Small intestine (tissue), 7 donors: Measurements from ENCODE around the gene CLEC19A. TPM values are rescaled to one million over a fixed set of nuclear protein-coding genes. Genes with fewer than 3 reads are reported as not detected.

Experiments
- DNase-seq, 2 donors: peaks; one replicate each; pipeline versions ENCODE4 v3.0.0 to v3.0.0-alpha.2; 2013
- FAIRE-seq: peaks from 2 replicates; lab custom pipeline; 2012; peaks lifted over from hg19 to GRCh38; lab: Jason Lieb, UNC
- H3K27ac ChIP-seq, 3 donors: one replicate each; pipeline ENCODE4 v1.5.1; 2013; ENCODE audit warnings: low read length in 2 of 3, mild to moderate bottlenecking in 2 of 3, control low read depth in 1 of 3, inconsistent platforms in 1 of 3, low read depth in 1 of 3, moderate library complexity in 1 of 3
- H3K27me3 ChIP-seq, 3 donors: one replicate each; pipeline ENCODE4 v1.6.1; 2013; ENCODE audit warnings: low read length in 3 of 3, inconsistent platforms in 1 of 3; ENCODE audit not compliant: control insufficient read depth in 3 of 3, insufficient read depth in 3 of 3
- H3K36me3 ChIP-seq, 3 donors: one replicate each; pipeline ENCODE4 v1.6.1; 2013; ENCODE audit warnings: low read length in 3 of 3, inconsistent platforms in 1 of 3, low read depth in 1 of 3, mild to moderate bottlenecking in 1 of 3, moderate library complexity in 1 of 3; ENCODE audit not compliant: control insufficient read depth in 3 of 3, insufficient read depth in 2 of 3
- H3K4me1 ChIP-seq, 3 donors: one replicate each; pipeline ENCODE4 v1.6.1; 2013; ENCODE audit warnings: low read length in 2 of 3, inconsistent platforms in 1 of 3, low read depth in 1 of 3, mild to moderate bottlenecking in 1 of 3, moderate library complexity in 1 of 3; ENCODE audit not compliant: control insufficient read depth in 3 of 3, insufficient read depth in 2 of 3
- H3K4me3 ChIP-seq, 3 donors: one replicate each; pipeline ENCODE4 v1.5.1; 2013; ENCODE audit warnings: low read length in 3 of 3, control low read depth in 1 of 3, inconsistent platforms in 1 of 3, low read depth in 1 of 3, mild to moderate bottlenecking in 1 of 3, moderate library complexity in 1 of 3
- H3K9me3 ChIP-seq, 2 donors: one replicate each; pipeline ENCODE4 v1.6.1; 2013; ENCODE audit warnings: low read depth in 1 of 2, low read length in 1 of 2; ENCODE audit not compliant: control insufficient read depth in 2 of 2, insufficient read depth in 1 of 2
- WGBS, 3 donors: extraction: QIAGEN DNeasy Blood & Tissue Kit; methylation state at CpG; one replicate each; pipeline ENCODE4 v1.1.7; 2013; 5-methylcytosine and 5-hydroxymethylcytosine counted together
- polyA plus RNA-seq, 4 donors: library from polyadenylated mRNA; stranded (reverse) in 3 of 4; unstranded in 1 of 4; fragments of 200-250 nt in 3 of 4; fragments of 120-200 nt in 1 of 4; gene quantifications; one replicate each; pipeline versions ENCODE4 v1.2.1 to v1.2.3, GENCODE V29; 2013
- donor health status: healthy with polysubstance abuse.
- donor health status: control.
- donor health status: control.
- donor health status: Bipolar disorder and iron deficiency.
- donor health status: healthy.

Gene CLEC19A
- polyA plus RNA-seq, 4 donors = not detected

DNA sequence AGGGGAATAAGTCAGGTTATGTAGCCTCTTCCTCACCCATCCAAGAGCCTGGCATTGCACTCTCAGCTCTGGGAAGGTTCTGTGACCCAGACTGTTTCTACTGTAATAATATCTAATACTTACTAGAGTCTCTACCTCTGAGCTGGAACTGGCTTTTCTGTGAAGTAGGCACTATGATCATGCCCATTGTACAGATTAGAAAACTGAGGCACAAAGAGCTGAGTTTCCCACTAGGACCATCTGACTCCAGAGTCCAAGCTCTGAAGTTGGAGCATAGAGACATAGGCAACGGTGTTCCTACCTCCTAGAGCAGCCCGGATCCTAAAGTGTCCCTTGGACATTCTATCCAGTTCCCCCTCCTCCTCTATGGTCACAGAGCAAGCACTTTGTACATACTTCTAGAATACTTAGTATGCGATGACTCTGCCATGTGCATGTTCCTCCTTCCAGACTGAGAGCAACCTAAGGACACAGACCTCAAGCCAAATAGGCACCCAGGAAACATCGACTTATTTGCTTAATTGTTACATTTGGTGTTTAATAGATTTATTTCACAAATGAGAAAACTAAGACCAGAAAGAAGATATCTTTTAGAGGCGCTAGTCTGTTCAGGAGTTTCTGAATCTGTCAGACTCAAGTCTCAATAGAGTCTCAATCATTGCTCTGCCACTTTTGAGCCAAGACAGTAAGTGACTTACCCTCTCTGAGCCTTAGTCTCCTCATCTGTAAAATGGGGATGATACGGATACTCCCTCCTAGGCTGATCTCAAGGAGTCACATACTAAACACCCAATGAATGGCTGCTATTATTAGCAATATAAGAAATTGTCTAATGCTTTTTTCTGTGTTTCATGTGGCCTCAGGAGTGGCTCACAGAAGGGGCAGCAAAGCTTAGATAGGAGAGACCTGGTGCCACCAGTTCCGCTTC is 3.6 kb downstream of the CLEC19A start:
- Histone ChIP-seq H3K9me3 (no peaks in the 10 kb centered on the region), H3K4me1 (no peaks in the 10 kb centered on the region), H3K27ac (no peak overlapping the region), H3K36me3 (no peaks in the 10 kb centered on the region), H3K4me3 (no peak overlapping the region), H3K27me3 (no peaks in the 10 kb centered on the region)
- no peak for DNase-seq
- FAIRE-seq = no peak
- 76 to 88% (median 79%) methylated on average over 7 of the region's 7 CpGs for WGBS, 3 donors

DNA sequence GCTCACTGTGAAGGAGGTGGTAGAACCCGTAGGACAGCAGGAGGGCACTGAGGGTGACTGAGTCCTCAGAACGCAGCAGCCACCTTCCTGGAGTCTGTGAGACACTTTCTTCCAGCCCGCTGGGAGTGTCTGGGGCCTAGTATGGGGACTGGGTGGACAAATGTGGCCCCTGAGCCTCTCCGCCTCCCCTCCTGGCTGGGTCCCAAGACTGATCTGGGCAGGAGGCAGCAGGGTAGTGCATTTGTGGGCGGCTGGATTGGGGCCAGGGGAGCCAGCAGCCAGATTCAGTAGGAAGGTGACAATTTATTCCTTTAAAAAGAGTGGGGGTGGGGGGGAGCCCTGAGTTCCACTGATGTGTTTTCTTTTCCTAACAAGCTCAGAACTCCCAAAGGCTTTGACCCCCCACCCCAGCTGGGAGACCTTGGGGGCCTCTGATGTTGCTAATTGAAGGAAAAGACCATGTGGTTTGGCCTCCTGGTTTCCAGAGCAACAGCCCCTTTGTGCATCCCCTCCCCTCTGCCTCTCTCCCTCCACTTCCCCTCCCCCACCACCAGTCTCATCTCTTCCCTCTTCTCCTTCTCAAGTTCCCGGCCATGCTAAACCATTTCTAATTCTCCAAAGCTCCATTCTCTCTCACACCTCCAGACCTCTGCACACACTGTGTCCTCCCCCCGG is 4.4 kb downstream of the CLEC19A start:
- Histone ChIP-seq H3K27me3 (no peaks in the 10 kb centered on the region), H3K27ac (no peak overlapping the region), H3K36me3 (no peaks in the 10 kb centered on the region), H3K9me3 (no peaks in the 10 kb centered on the region), H3K4me1 (no peaks in the 10 kb centered on the region), H3K4me3 (no peak overlapping the region)
- DNase-seq = no peak
- WGBS, 3 donors = 47 to 62% (median 55%) methylated on average over 7 of the region's 7 CpGs
- FAIRE-seq = no peak

DNA sequence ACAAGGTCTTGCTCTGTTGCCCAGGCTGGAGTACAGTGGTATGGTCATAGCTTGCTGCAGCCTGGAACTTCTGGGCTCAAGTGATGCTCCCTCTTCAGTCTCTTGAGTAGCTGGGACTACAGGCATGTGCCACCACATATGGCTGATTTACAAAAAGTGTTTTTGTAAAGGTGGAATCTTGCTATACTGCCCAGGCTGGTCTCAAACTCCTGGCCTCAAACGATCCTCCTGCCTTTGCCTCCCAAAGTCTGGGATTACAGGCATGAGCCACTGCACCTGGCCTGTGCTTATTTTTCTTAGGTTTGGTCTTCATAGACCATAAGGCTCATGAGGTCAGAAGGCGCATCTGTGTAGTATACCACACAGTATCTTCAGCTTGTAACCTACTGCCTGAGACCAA is 5.3 kb downstream of the CLEC19A start:
- Histone ChIP-seq H3K4me3 (no peak overlapping the region), H3K36me3 (no peaks in the 10 kb centered on the region)

DNA sequence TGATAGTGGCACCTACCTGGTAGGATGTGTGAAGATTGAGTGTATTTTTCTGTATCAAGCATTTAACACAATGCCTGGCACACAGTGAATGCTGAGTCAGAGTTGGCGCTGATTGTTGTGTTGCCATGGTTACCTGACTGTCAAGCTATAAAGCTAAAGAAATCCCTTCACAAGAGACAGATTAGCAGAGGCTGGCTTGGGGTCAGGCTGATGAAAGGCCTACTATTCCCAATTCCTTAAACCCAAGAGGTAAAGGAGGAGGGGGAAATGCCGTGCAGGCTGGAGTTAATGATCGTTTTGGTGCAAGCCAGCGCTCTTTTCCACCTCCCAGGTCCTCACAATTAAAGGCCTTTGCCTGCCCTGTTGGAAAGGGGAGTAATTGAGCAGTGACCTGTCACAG is 5.9 kb downstream of the CLEC19A start:
- H3K27ac ChIP-seq = no peak overlapping the region
- no peaks in the 10 kb centered on the region for H3K9me3 ChIP-seq
- peak; percentile 6 to 29 for DNase-seq
- no peak for FAIRE-seq
- H3K27me3 ChIP-seq = no peaks in the 10 kb centered on the region
- WGBS, 3 donors = 44 to 50% (median 48%) methylated on average over 4 of the region's 4 CpGs
- H3K4me3 ChIP-seq = no peak overlapping the region
- H3K36me3 ChIP-seq = no peaks in the 10 kb centered on the region
- H3K4me1 ChIP-seq = no peaks in the 10 kb centered on the region

More for the DNA sequence above, 5.3 kb downstream of the CLEC19A start:
- no peaks in the 10 kb centered on the region for H3K27me3 ChIP-seq
- FAIRE-seq = no peak
- DNase-seq = no peak
- 75 to 93% (median 85%) methylated on average over 2 of the region's 2 CpGs for WGBS, 3 donors
- no peaks in the 10 kb centered on the region for H3K9me3 ChIP-seq
- no peaks in the 10 kb centered on the region for H3K4me1 ChIP-seq
- no peak overlapping the region for H3K27ac ChIP-seq

DNA sequence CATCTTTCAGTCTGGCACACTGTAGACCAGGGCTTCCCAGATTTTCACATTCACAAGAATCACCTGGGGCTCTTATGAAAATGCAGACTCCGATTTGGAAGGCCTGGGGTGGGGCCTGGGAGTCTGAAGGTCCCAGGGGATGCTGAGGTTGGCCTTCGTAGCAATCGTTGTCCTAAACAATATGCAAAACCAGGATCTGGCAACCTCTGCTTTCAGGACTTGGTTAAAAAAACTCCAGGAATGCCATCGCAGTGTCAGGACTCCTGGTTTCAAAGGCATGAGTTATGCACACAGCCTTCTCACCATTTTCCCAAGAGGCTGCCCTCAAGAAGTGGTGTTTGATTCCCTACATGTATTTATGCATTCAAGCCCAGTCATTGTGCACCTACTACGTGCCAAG is 6.7 kb downstream of the CLEC19A start:
- Histone ChIP-seq H3K9me3 (no peaks in the 10 kb centered on the region), H3K4me1 (no peaks in the 10 kb centered on the region), H3K36me3 (no peaks in the 10 kb centered on the region), H3K4me3 (no peak overlapping the region), H3K27me3 (no peaks in the 10 kb centered on the region), H3K27ac (no peak overlapping the region)
- 64 to 74% (median 70%) methylated on average over 5 of the region's 5 CpGs for WGBS, 3 donors
- DNase-seq = no peak
- no peak for FAIRE-seq

DNA sequence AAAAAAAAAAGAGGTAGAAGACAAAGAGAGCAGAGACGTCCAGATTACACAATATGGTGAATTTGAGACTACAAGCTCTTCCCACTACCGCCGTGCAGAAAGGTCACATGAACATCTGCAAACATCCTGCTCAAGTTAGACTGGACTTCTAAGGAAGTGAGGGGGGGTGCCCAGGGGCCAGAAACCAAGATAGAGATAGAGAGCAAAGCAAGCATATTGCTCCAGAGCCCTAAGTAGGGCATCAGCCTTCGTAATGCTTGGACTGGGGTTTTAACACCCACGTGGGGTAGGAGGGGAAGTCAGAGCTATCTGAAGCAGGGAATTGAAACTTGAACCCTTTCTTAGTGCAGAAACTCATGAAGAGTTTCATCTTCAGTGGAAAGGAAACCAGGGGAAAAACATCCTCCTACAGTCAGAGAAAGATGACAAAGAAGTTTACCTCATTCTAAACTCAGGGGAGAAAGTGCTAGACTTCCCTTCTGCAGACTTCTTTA is 8.7 kb downstream of the CLEC19A start:
- no peaks in the 10 kb centered on the region for H3K27me3 ChIP-seq
- FAIRE-seq (no peak), DNase-seq (peak; percentile 5 to 11)
- WGBS, 3 donors = 15 to 41% (median 32%) methylated on average over 5 of the region's 5 CpGs
- H3K27ac ChIP-seq = no peak overlapping the region
- H3K4me1 ChIP-seq = no peaks in the 10 kb centered on the region
- no peaks in the 10 kb centered on the region for H3K9me3 ChIP-seq
- no peaks in the 10 kb centered on the region for H3K36me3 ChIP-seq
- H3K4me3 ChIP-seq = no peak overlapping the region

DNA sequence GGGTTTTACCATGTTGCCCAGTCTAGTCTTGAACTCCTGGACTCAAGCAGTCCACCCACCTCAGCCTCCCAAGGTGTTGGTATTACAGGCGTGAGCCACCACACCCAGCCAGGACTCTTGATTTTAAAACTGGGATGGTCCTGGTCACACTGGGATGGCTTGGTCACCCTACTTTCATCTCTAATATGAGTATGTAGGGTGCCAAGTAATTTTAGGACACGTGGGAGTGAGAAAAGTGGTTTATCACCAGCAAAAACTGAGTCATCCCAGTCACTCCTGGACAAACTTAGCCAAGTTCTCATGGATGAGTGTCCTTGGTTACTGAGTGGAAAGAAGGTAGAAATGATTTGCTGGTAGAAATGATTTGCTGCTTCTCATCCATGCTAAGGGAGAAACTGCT is 9.9 kb downstream of the CLEC19A start:
- Histone ChIP-seq H3K9me3 (no peaks in the 10 kb centered on the region), H3K36me3 (no peaks in the 10 kb centered on the region), H3K27ac (no peak overlapping the region), H3K4me3 (no peak overlapping the region), H3K4me1 (no peaks in the 10 kb centered on the region), H3K27me3 (no peaks in the 10 kb centered on the region)
- DNase-seq (no peak), FAIRE-seq (no peak)
- 34 to 47% (median 34%) methylated on average over 2 of the region's 2 CpGs for WGBS, 3 donors

DNA sequence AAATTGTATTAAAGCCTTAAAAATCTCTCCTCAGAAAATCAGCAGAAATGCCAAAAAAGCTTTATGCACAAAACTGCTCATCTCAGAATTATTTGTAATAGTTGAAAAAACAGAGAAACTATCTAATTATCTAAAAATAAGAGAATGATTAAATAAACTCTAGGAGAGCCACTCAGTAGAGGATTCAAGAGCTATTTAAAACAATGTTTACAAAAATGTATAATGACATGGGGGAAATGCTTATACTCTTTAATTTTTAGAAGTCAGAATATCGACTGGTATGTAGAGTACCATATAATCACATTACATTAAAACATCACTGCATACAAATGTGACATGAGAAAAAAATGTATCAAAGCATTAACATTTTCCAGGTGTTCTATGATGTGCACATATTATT is 11.9 kb downstream of the CLEC19A start:
- H3K9me3 ChIP-seq = no peaks in the 10 kb centered on the region
- H3K27ac ChIP-seq = no peak overlapping the region
- no peak overlapping the region for H3K4me3 ChIP-seq
- no peaks in the 10 kb centered on the region for H3K4me1 ChIP-seq
- DNase-seq (no peak), FAIRE-seq (no peak)
- no peaks in the 10 kb centered on the region for H3K36me3 ChIP-seq
- 64 to 92% (median 77%) methylated on average over 1 of the region's 1 CpG for WGBS, 3 donors
- no peaks in the 10 kb centered on the region for H3K27me3 ChIP-seq
